Neural cell (in vitro differentiated cells): ENCODE measurements around the gene GLT8D2.

Experiments
- CTCF ChIP-seq: fragments of 450-650 bp; IDR thresholded peaks from 2 replicates; pipeline ENCODE4 v1.5.1; 2014; ENCODE audit warnings: antibody characterized with exemption, mild to moderate bottlenecking, moderate library complexity; ENCODE audit not compliant: poor library complexity, severe bottlenecking
- MXI1 ChIP-seq: fragments of 450-650 bp; conservative IDR thresholded peaks from 2 replicates; pipeline ENCODE4 v1.6.1; 2014; ENCODE audit warnings: antibody characterized with exemption, mild to moderate bottlenecking; ENCODE audit not compliant: poor library complexity, severe bottlenecking
- POLR2AphosphoS5 ChIP-seq: IDR thresholded peaks from 2 replicates; pipeline ENCODE4 v1.6.1; 2012
- REST ChIP-seq: IDR thresholded peaks from 2 replicates; pipeline ENCODE4 v1.6.1; 2012; ENCODE audit warnings: borderline replicate concordance
- SMC3 ChIP-seq: fragments of 450-650 bp; conservative IDR thresholded peaks from 2 replicates; pipeline ENCODE4 v1.6.1; 2014; ENCODE audit warnings: antibody characterized with exemption, mild to moderate bottlenecking, moderate library complexity; ENCODE audit not compliant: poor library complexity
- TAF1 ChIP-seq: IDR thresholded peaks from 2 replicates; pipeline ENCODE4 v1.6.1; 2012; ENCODE audit warnings: low read depth

DNA sequence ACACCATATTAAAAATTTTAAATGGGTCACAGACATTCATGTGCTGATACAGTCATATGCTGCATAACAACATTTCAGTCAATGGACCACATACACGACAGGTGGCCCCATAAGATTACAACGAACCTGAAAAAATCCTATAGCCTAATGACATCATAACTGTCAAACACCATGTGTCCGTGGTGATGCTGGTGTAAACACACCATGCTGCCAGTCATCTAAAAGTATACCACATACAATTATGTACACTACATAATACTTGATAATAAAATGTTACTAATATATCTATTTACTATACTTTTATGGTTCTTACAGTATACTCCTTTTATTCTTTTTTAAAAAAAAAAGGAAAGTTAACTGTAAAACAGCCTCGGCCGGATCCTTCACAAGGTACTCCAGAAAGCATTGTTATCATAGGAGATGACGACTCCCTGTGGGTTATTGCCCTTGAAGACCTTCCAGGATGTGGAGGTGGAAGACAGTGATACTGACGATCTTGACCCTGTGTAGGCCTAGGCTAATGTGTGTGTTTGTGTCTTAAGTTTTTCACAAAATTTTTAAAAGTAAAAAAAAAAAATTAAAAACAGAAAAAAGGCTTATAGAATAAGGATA lies 89.3 kb downstream of the GLT8D2 start:
- TF ChIP-seq REST: no peak
- no peak for TF ChIP-seq CTCF
- TF ChIP-seq MXI1: no peak
- TF ChIP-seq TAF1: no peak
- TF ChIP-seq SMC3: no peak
- no peak for TF ChIP-seq POLR2AphosphoS5
